NOMO-1 (cell line): ENCODE data around the gene PPID.
"Not testable (repeated sequence)": the region's sequence is repeated elsewhere in the genome, so short reads cannot be mapped to it uniquely, and the experiment has no call there.

Source experiments
- DNase-seq, 2 experiments: peaks; one replicate each; lab custom pipeline; 2025; ENCODE audit not compliant: unreplicated experiment in 2 of 2; lab: John Stamatoyannopoulos, UW

Gene PPID

GRCh38 chr4:158722917-158723793, at the start of gene PPID:
PPID (minus strand) TSS chr4:158723396; CDS start chr4:158723288, 108 bp downstream.
- peak; percentile 74 to 84 for DNase-seq

DNA sequence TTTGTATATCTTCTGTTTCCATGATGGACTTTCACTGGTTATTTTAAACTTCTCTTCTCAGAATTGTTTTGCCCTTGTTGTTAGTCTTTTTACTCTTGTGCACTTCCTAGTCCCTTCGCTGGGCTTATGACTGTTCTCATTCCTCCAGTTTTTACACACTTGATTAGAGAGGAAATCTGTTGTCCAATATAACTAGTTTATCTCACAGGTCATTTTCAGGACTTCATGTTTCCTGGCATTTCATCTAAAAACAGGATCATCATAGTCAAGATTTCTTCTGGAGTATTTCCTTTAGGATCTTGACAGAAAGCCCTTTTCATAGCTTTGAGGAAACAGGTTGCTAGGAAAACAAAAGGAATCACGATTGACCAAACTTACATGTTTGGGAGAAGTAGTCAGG, 48.6 kb upstream of the PPID start:
- DNase-seq: no peak

DNA sequence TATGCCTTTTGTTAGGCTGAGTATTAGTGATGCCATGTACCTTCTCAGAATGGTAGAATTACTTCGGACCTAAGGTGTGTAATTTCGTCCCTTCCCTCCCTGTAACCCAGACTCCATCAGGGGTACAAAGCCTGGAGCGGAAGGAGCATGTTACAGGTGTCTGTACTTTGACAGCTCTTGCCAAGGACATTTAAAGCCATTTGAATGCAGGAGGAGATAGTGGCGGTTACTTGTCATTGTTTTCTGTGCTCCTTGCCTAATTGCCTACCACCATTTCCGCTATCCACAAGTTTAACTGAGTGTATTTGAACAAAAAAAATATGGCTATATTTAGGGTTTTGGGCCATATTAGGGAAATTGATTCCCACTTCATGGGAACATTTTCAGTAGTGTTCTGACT, 47.5 kb upstream of the PPID start:
- no peak for DNase-seq

GRCh38 chr4:158769175-158769921, 46.2 kb upstream of the PPID start:
- peak; percentile 12 to 27 for DNase-seq

GRCh38 chr4:158768555-158769174, 45.5 kb upstream of the PPID start, which contains the start of gene FNIP2:
FNIP2 (plus strand) TSS chr4:158769026; CDS start chr4:158769213, 187 bp downstream.
- DNase-seq: peak; percentile 44 to 81

DNA sequence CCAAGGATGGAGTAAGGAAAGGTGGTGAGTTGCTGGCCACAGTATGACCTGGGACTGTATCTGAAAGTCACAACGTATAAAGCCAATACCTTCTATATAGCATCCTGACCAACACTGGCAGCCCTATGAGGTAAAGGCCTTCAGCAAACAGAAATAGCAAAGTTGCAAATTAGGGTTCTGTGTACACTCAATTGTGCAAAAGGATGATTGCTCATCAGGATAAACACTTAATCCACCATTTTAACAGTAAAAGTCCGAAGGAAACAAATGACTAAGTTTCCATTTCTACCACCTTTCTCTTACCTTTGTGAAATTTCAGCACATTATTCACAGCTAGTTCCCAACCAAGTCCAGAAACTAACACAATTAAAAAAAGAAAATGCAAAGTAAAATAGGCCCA, 44.3 kb upstream of the PPID start:
- no peak for DNase-seq

GRCh38 chr4:158766434-158767044, 43.3 kb upstream of the PPID start:
- peak; percentile 60 to 91 for DNase-seq

DNA sequence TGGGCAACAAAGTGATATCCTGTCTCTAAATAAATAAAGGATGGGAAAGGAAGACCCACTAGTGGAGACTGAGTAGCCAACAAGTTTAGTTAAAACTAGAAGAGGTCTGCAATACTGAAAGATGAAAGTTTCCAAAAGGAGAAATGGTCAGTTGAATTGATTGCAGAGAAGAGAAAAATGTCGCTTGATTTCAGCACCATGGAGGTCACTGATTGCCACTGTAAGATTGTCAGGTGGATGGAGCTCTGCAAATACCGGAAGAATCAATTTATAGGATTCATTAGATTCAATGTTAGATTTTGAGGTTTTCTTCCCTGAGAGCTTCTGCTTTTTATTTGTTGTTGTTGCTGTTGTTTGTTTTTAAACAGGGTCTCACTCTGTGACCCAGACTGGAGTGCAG, 40.3 kb upstream of the PPID start:
- DNase-seq: no peak

DNA sequence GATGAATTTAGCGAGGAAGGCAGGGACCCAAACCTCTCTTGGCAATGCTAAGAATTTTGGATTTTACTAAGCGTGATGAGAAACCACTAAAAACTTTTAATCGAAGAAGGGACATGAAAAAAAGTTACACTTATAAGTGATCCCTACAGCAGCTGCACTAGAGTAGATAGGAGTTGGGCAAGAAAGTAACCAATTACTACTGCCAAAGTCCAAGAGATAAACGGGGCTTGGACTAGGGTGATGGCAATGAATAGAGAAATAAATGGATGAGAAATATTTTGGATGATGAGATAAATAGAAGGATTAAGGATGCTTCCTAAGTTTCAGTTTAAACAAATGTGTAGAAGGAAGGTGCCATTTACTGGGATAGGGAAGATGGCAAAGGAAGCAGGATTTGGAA, 39.4 kb upstream of the PPID start:
- no peak for DNase-seq

- DNase-seq: no peak
Measured at GRCh38 chr4:158760866-158761265, 37.7 kb upstream of the PPID start.

DNA sequence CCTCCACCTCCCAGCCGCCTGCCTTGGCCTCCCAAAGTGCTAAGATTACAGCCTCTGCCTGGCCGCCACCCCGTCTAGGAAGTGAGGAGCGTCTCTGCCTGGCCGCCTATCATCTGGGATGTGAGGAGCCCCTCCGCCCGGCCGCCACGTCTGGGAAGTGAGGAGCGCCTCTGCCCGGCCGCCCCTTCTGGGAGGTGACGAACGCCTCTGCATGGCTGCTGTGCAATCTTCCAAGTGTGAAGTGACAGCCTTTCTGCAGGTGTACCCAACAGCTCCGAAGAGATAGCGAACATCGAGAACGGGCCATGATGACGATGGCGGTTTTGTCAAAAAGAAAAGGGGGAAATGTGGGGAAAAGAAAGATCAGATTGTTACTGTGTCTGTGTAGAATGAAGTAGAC, 36.3 kb upstream of the PPID start:
- not testable (repeated sequence) for DNase-seq

- DNase-seq: no peak
Measured at GRCh38 chr4:158758703-158759102, 35.5 kb upstream of the PPID start.

- no peak for DNase-seq
Measured at GRCh38 chr4:158758142-158758541, 34.9 kb upstream of the PPID start.

GRCh38 chr4:158756588-158756987, 33.4 kb upstream of the PPID start:
- no peak for DNase-seq

DNA sequence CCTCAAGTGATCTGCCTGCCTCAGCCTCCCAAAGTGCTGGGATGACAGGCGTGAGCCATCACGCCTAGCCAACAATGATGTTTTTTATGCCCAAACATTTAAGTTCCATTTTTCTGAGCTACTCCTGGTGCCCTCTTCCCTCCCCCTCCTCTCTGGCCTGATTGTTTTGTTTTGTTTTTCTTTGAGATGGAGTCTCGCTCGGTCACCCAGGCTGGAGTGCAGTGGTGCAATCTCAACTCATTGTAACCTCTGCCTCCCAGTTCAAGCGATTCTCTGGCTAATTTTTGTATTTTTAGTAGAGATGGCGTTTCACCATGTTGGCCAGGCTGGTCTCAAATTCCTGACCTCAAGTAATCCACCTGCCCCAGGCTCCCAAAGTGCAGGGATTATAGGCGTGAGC, 32.6 kb upstream of the PPID start:
- not testable (repeated sequence) for DNase-seq

- no peak for DNase-seq
Measured at GRCh38 chr4:158754385-158755180, 31.4 kb upstream of the PPID start.

- DNase-seq: no peak
Measured at GRCh38 chr4:158750379-158750778, 27.2 kb upstream of the PPID start.

DNA sequence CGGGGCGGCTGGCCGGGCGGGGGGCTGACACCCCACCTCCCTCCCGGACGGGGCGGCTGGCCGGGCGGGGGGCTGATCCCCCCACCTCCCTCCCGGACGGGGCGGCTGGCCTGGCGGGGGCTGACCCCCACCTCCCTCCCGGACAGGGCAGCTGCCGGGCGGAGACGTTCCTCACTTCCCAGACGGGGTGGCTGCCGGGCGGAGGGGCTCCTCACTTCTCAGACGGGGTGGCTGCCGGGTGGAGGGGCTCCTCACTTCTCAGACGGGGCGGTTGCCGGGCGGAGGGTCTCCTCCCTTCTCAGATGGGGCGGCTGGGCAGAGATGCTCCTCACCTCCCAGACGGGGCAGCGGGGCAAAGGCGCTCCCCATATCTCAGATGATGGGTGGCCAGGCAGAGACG, 23.3 kb upstream of the PPID start:
- not testable (repeated sequence) for DNase-seq

GRCh38 chr4:158741326-158742021, 18.3 kb upstream of the PPID start:
- no peak for DNase-seq

DNA sequence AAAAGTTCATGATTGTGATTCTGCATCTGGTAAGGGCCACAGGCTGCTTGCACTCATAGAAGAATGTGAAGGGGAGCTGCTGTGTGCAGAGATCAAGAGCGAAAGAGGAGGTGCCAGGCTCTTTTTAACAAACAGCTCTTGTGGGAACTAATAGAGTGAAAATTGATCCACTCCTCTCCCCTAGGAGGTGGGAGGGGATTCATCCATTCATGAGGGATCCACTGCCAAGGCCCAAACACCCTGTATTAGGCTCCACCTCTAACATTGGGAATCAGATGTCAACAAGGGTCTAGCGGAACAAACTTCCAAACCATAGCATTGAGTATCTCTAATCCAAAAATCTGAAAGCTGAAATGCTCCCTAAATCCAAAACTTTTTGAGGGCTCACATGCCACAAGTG, 16.4 kb upstream of the PPID start:
- no peak for DNase-seq
